ENCODE results near the gene VAT1L. TPM values are rescaled to one million over a fixed set of nuclear protein-coding genes. Genes with fewer than 3 reads are reported as not detected.

Gene VAT1L
- total and polyA plus RNA-seq, 10 of the 15 experiments (the other 5 are each of a cell fraction or from before 2014, with no cell fraction given): 0.06 to 0.18 (median 0.10) TPM; not detected in 5

- Histone ChIP-seq H3K4me3 (no peak overlapping the region), H3K4me2 (ENCODE audit: control insufficient read depth, insufficient read depth) (no peak overlapping the region), H3K9ac (ENCODE audit: control insufficient read depth, insufficient read depth, low read length) (no peak overlapping the region), H4K20me1 (ENCODE audit: control insufficient read depth, insufficient read depth) (no peaks in the 10 kb centered on the region), H3K9me3 (replicated peaks; ENCODE audit: control insufficient read depth, insufficient read depth, low read length) (no peaks in the 10 kb centered on the region), H3K36me3 (ENCODE audit: control insufficient read depth in 2 of 2, insufficient read depth in 2 of 2, low read length in 1 of 2) (no peaks in the 10 kb centered on the region), H2AFZ (ENCODE audit: control insufficient read depth, low read depth, low read length) (no peak overlapping the region), H3K79me2 (ENCODE audit: control insufficient read depth, insufficient read depth, low read length) (no peaks in the 10 kb centered on the region), H3K27ac (ENCODE audit: control insufficient read depth, insufficient read depth) (no peak overlapping the region), H3K4me1 (ENCODE audit: control insufficient read depth, insufficient read depth, low read length) (no peaks in the 10 kb centered on the region), H3K27me3 (replicated peaks in 1 of 2; ENCODE audit: control insufficient read depth in 2 of 2, insufficient read depth in 2 of 2, low read length in 1 of 2) (peaks cover 7 to 20% of the 10 kb centered on the region in 2 experiments)
- no peak for ATAC-seq
- in situ Hi-C loops (cut with MboI): no loop called here
- POLR2A ChIA-PET: no interaction called here
- WGBS (ENCODE audit: insufficient coverage, insufficient replicate concordance, low lambda C conversion rate, missing lambda C conversion rate): 58% methylated on average over 5 of the region's 5 CpGs
- CTCF ChIA-PET: no interaction called here
- RAD21 ChIA-PET (ENCODE audit: unreplicated experiment): no interaction called here
- intact Hi-C loops (cut with micrococcal nuclease; ENCODE audit: unreplicated experiment): no loop called here
- DNase-seq (ENCODE audit: low read depth, low spot score): no peak
- FAIRE-seq: no peak
- no TSS peak for BruUV-seq (replicated peaks)
- SMC1A ChIA-PET (ENCODE audit: uncharacterized antibody, unreplicated experiment): no interaction called here
- TF ChIP-seq ZNF592 (IDR thresholded peaks at IDR 0.05): no peak
- TF ChIP-seq CUX1 (IDR thresholded peaks at IDR 0.05; ENCODE audit: insufficient replicate concordance, low read depth, low read length): no peak
- TF ChIP-seq ZSCAN29 (IDR thresholded peaks at IDR 0.05): no peak
- no peak for TF ChIP-seq MEF2A (IDR thresholded peaks at IDR 0.05; ENCODE audit: insufficient read depth, low read depth, low read length)
- TF ChIP-seq ZNF274 (IDR thresholded peaks at IDR 0.05; ENCODE audit: insufficient read depth, insufficient read length): no peak
- no peak for TF ChIP-seq IRF5 (IDR thresholded peaks at IDR 0.05; ENCODE audit: borderline replicate concordance)
- no peak for TF ChIP-seq SREBF1 (IDR thresholded peaks at IDR 0.05; ENCODE audit: low read length)
- no peak for TF ChIP-seq ZNF384 (IDR thresholded peaks at IDR 0.05; ENCODE audit: borderline replicate concordance, low read depth, low read length)
Observed at GRCh38 chr16:77786186-77786847, 2.0 kb upstream of the VAT1L start.
